ENCODE measurements around the gene IFI6.
"Not testable (repeated sequence)": the region's sequence is repeated elsewhere in the genome, so short reads cannot be mapped to it uniquely, and the experiment has no call there.

IFI6 gene, protein sequence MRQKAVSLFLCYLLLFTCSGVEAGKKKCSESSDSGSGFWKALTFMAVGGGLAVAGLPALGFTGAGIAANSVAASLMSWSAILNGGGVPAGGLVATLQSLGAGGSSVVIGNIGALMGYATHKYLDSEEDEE

GRCh38 chr1:27671964-27672749 lies at the start of gene IFI6:
Gene IFI6 (minus strand): TSS chr1:27672192. CDS start chr1:27669314, 2,878 bp downstream.
- DNase-seq (ENCODE audit: low spot score): peak; percentile 90

- DNase-seq (ENCODE audit: low spot score): peak; percentile 59
Measured at GRCh38 chr1:27719286-27720251, 47.6 kb upstream of the IFI6 start.

DNA sequence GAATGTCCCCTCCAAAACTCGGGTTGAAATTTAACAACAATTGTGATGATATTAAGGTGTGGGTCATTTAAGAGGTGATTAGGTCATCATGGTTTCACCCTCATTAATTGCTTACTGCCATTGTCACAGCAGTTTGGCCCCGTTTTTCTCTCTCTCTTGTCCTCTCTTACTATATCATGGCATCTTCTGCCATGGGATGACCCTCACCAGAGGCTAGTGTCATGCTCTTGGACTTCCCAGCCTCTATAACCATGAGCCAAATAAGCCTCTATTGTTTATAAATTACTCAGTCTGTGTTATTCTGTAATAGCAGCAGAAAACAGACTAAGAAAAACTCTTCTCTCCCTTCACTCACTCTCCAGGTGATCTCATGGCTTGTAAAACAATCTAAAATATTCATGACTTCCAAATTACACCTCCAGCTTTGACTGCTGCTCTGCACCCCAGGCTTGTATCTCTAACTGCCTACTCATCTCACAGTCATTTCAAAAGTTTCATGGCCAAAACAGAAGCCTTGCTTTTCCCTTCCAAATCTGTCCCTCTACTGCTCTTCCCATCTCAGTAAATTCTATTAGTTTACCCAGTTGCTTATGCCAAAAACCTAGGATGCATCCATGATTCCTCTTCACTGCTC lies 44.4 kb upstream of the IFI6 start:
- DNase-seq (ENCODE audit: low spot score): no peak

DNA sequence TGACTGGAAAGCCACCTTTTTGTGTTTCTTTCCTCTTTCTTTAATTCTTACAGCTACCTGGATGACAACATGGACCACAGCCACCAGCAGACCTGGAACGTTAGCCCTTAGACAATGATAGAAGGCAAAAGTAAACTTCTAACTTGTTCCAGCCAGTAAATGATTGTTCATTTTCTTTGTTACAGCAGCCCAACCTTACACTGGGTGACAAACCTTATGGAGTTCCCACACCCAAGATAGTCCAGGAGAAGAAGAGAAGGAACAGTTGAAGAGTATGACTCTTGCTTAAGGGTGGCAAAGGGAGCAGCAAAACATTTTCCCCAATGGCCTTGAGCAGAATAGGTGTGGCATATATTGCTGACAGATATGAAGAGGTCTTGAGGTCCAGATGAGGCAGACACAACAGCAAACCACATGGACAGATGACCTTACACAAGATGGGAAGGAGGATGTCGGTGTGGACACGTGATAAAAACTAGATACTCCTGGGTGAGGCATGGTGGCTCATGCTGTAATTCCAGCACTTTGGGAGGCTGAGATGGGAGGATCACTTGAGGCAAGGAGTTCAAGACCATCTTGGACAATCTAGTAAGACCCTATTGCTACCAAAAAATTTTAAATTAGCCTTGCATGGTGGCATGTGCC lies 42.0 kb upstream of the IFI6 start:
- DNase-seq (ENCODE audit: low spot score): no peak

DNA sequence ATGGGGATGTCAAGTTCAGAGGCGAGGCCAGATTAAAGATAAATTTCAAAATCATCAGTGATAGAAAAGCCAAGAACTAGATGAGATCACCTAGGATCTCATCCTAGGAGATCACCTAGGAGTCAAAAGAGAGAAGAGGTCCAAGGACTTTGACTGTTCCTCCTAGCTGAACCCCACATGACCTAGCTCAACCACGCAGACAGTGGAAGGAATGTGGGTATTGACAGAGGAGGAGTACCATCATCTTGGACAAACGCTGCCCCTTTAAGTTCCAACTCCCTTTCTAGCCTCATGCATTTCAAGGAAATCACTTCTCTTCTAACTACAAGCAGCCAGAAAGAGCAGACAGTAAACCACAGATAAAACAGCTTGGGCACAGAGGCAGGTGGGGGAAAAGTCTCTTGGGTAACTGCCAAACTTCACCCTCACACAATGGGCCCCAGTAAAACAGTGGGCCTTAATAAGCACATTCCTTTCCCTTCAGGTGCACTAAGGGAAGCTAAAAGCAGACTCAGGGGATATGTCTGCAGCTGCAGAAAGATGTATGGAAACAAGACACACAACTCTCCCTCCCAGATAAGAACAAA lies 41.2 kb upstream of the IFI6 start:
- no peak for DNase-seq (ENCODE audit: low spot score)

GRCh38 chr1:27710574-27710973 lies 38.6 kb upstream of the IFI6 start:
- DNase-seq (ENCODE audit: low spot score): no peak

DNA sequence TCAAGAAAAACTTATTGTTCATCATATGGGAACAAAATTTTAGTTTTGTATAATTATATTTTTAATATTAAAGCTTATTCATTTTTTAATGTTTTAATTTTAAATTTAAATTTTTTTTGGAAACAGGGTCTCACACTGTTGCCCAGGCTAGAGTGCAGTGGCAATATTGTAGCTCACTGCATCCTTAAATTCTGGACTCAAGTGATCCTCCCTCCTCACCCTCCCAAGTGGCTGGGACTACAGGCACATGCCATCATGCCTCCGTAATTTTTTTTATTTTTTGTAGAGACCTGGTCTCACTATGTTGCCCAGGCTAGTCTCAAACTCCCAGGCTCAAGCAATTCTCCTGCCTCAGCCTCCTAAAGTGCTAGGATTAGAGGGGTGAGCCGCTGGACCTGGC lies 33.6 kb upstream of the IFI6 start:
- no peak for DNase-seq (ENCODE audit: low spot score)

DNA sequence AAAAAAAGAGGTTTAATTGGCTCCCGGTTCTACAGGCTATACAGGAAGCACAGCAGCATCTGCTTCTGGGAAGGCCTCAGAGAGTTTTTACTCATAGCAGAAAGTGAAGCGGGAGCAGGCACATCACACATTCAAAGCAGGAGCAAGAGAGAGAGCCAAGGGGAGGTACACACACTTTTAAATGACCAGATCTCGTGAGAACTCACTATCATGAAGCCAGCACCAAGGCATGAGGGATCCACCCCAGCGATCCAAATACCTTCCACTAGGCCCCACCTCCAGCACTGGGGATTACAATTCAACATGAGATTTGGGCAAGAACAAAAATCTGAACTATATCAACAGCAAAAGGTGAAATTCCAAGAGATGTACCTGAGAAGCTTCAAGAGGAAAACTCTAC lies 33.0 kb upstream of the IFI6 start:
- DNase-seq (ENCODE audit: low spot score): no peak

DNA sequence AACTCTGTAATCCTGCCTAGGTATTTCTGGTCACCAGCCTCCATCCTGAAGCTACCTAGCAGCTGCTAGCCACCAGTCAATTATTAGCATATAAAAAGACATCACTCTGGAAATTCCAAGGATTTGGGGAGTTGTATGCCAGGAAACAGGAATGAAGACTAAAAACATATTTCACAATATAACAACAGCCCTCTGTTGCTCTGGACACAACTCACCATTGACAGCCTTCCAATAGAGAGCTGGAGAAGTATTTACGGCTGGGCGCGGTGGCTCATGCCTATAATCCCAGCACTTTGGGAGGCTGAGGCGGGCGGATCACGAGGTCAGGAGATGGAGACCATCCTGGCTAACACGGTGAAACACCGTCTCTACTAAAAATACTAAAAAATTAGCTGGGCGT lies 24.8 kb upstream of the IFI6 start:
- not testable (repeated sequence) for DNase-seq (ENCODE audit: low spot score)

- no peak for DNase-seq (ENCODE audit: low spot score)
Measured at GRCh38 chr1:27690183-27690582, 18.2 kb upstream of the IFI6 start.

- DNase-seq (ENCODE audit: low spot score): no peak
Measured at GRCh38 chr1:27689423-27690173, 17.6 kb upstream of the IFI6 start.

- DNase-seq (ENCODE audit: low spot score): no peak
Measured at GRCh38 chr1:27687906-27688305, 15.9 kb upstream of the IFI6 start.

- no peak for DNase-seq (ENCODE audit: low spot score)
Measured at GRCh38 chr1:27686223-27686990, 14.4 kb upstream of the IFI6 start.

GRCh38 chr1:27684176-27684575 lies 12.2 kb upstream of the IFI6 start:
- no peak for DNase-seq (ENCODE audit: low spot score)

- DNase-seq (ENCODE audit: low spot score): no peak
Measured at GRCh38 chr1:27682351-27682944, 10.5 kb upstream of the IFI6 start.

- DNase-seq (ENCODE audit: low spot score): not testable (repeated sequence)
Measured at GRCh38 chr1:27681580-27681979, 9.6 kb upstream of the IFI6 start.

DNA sequence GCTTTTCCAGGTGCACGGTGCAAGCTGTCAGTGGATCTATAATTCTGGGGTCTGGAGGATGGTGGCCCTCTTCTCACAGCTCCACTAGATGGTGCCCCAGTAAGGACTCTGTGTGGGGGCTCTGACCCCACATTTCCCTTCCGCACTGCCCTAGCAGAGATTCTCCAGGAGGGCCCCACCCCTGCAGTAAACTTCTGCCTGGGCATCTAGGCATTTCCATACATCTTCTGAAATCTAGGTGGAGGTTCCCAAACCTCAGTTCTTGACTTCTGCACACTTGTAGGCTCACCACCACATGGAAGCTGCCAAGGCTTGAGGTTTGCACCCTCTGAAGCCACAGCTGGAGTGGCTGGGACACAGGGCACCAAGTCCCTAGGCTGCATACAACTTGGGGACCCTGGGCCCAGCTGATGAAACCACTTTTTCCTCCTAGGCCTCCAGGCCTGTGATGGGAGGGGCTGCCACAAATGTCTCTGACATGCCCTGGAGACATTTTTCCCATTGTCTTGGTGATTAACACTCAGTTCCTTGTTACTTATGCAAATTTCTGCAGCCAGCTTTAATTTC lies 8.3 kb upstream of the IFI6 start:
- DNase-seq (ENCODE audit: low spot score): not testable (repeated sequence)

GRCh38 chr1:27678747-27679146 lies 6.8 kb upstream of the IFI6 start:
- DNase-seq (ENCODE audit: low spot score): no peak

- DNase-seq (ENCODE audit: low spot score): no peak
Measured at GRCh38 chr1:27676410-27676809, 4.4 kb upstream of the IFI6 start.
